ENCODE measurements around the gene LBH. TPM values are rescaled to one million over a fixed set of nuclear protein-coding genes. Genes with fewer than 3 reads are reported as not detected.
A peak's percentile ranks its signal among the peaks of the same experiment; 100 is the strongest.

Gene LBH
- total RNA-seq, 1 donor from 2014 or later: 137 TPM

- Histone ChIP-seq H3K36me3 (peaks cover 22% of the 10 kb centered on the region), H3K4me1 (peaks cover 51% of the 10 kb centered on the region), H3K9me3 (no peaks in the 10 kb centered on the region), H3K27ac (peak overlapping the region; percentile 91), H3K27me3 (ENCODE audit: low read depth) (no peaks in the 10 kb centered on the region), H3K4me3 (peak overlapping the region; percentile 82)
- ATAC-seq: peak; percentile 47 to 62
- peak; percentile 72 for DNase-seq
- intact Hi-C loops (cut with DNase I): no loop called here
- TF ChIP-seq CTCF (IDR thresholded peaks at IDR 0.05): no peak
Observed at GRCh38 chr2:30231996-30232800, 864 bp downstream of the LBH start.

GRCh38 chr2:30232801-30233130 is 1.4 kb downstream of the LBH start:
- Histone ChIP-seq H3K27me3 (ENCODE audit: low read depth) (no peaks in the 10 kb centered on the region), H3K4me1 (peaks cover 56% of the 10 kb centered on the region), H3K27ac (peak overlapping the region; percentile 91), H3K4me3 (peak overlapping the region; percentile 82), H3K9me3 (no peaks in the 10 kb centered on the region), H3K36me3 (peaks cover 22% of the 10 kb centered on the region)
- no peak for TF ChIP-seq CTCF (IDR thresholded peaks at IDR 0.05)
- DNase-seq: no peak
- peak; percentile 7 to 17 for ATAC-seq
- intact Hi-C loops (cut with DNase I): no loop called here

- ATAC-seq (no peak), DNase-seq (no peak)
- H3K4me1 ChIP-seq: peaks cover 63% of the 10 kb centered on the region
- H3K27ac ChIP-seq: peak overlapping the region; percentile 91
- no peak for TF ChIP-seq CTCF (IDR thresholded peaks at IDR 0.05)
- no peaks in the 10 kb centered on the region for H3K9me3 ChIP-seq
- intact Hi-C loops (cut with DNase I): no loop called here
- H3K36me3 ChIP-seq: peaks cover 22% of the 10 kb centered on the region
- H3K4me3 ChIP-seq: peak overlapping the region; percentile 82
- no peaks in the 10 kb centered on the region for H3K27me3 ChIP-seq (ENCODE audit: low read depth)
Observed at GRCh38 chr2:30233271-30234009, 2.1 kb downstream of the LBH start.

- ATAC-seq (peak in 1 of 2 donors; percentile 3), DNase-seq (no peak)
- intact Hi-C loops (cut with DNase I): no loop called here
- Histone ChIP-seq H3K9me3 (no peaks in the 10 kb centered on the region), H3K4me1 (peaks cover 70% of the 10 kb centered on the region), H3K27me3 (ENCODE audit: low read depth) (no peaks in the 10 kb centered on the region), H3K4me3 (peak overlapping the region; percentile 82), H3K27ac (peak overlapping the region; percentile 91), H3K36me3 (peaks cover 22% of the 10 kb centered on the region)
- no peak for TF ChIP-seq CTCF (IDR thresholded peaks at IDR 0.05)
Observed at GRCh38 chr2:30234180-30234971, 3.0 kb downstream of the LBH start.

- TF ChIP-seq CTCF (IDR thresholded peaks at IDR 0.05): no peak
- ATAC-seq (no peak), DNase-seq (no peak)
- Histone ChIP-seq H3K36me3 (peaks cover 22% of the 10 kb centered on the region), H3K27me3 (ENCODE audit: low read depth) (no peaks in the 10 kb centered on the region), H3K27ac (peak overlapping the region; percentile 91), H3K4me1 (peaks cover 78% of the 10 kb centered on the region), H3K4me3 (peak overlapping the region; percentile 82), H3K9me3 (no peaks in the 10 kb centered on the region)
- intact Hi-C loops (cut with DNase I): no loop called here
Observed at GRCh38 chr2:30235008-30235655, 3.8 kb downstream of the LBH start.
